Aorta (tissue), 5 donors: ENCODE results near the gene PITPNM2. TPM values are rescaled to one million over a fixed set of nuclear protein-coding genes. Genes with fewer than 3 reads are reported as not detected.
A peak's percentile ranks its signal among the peaks of the same experiment; 100 is the strongest.

Experiments
- ATAC-seq: fragments of 200-7000 bp; cut with Tn5 transposase; one replicate; pipeline ENCODE4 v1.9.1; 2022; ENCODE audit warnings: moderate library complexity; ENCODE audit not compliant: low FRiP score
- DNase-seq, 2 donors: peaks; one replicate each; pipeline ENCODE4 v3.0.0-alpha.2; 2020
- H3K27ac ChIP-seq, 2 donors: one replicate each; pipeline ENCODE4 v1.5.1; 2013; ENCODE audit warnings: low read length in 2 of 2, mild to moderate bottlenecking in 2 of 2, moderate library complexity in 2 of 2, control low read depth in 1 of 2, inconsistent platforms in 1 of 2, low read depth in 1 of 2
- H3K27me3 ChIP-seq, 2 donors: one replicate each; pipeline ENCODE4 v1.6.1; 2013; ENCODE audit warnings: control low read depth in 1 of 2, low read length in 1 of 2, mild to moderate bottlenecking in 1 of 2, moderate library complexity in 1 of 2; ENCODE audit not compliant: insufficient read depth in 2 of 2, control insufficient read depth in 1 of 2
- H3K36me3 ChIP-seq, 2 donors: one replicate each; pipeline ENCODE4 v1.6.1; 2013; ENCODE audit warnings: control low read depth in 1 of 2, low read length in 1 of 2, mild to moderate bottlenecking in 1 of 2; ENCODE audit not compliant: insufficient read depth in 2 of 2, control insufficient read depth in 1 of 2
- H3K4me1 ChIP-seq, 2 donors: one replicate each; pipeline ENCODE4 v1.6.1; 2013; ENCODE audit warnings: low read length in 2 of 2, control low read depth in 1 of 2, mild to moderate bottlenecking in 1 of 2, moderate library complexity in 1 of 2; ENCODE audit not compliant: insufficient read depth in 2 of 2, control insufficient read depth in 1 of 2
- H3K4me3 ChIP-seq, 2 donors: one replicate each; pipeline ENCODE4 v1.5.1; 2013; ENCODE audit warnings: low read length in 2 of 2, control low read depth in 1 of 2, mild to moderate bottlenecking in 1 of 2
- H3K9me3 ChIP-seq: one replicate; pipeline ENCODE4 v1.6.1; 2013; ENCODE audit warnings: mild to moderate bottlenecking, low read length; ENCODE audit not compliant: control insufficient read depth
- WGBS, 2 donors: extraction: QIAGEN DNeasy Blood & Tissue Kit; methylation state at CpG; one replicate each; pipeline ENCODE4 v1.1.7; 2013; 5-methylcytosine and 5-hydroxymethylcytosine counted together
- intact Hi-C, 2 donors: fragments of 100-400 bp; cut with DNase I; formaldehyde crosslinking; loops; one replicate each; pipeline versions ENCODE4 v1.14.2 to v1.15.0; 2022
- polyA plus RNA-seq, 2 donors: library from polyadenylated mRNA; stranded (reverse); fragments of 200-250 nt; gene quantifications; one replicate each; pipeline ENCODE4 v1.2.3, GENCODE V29; 2013
- total RNA-seq, 2 donors: library from RNA; stranded (reverse); fragmentation: NEBNext Ultra II Directional; extraction: Animal tissue kit (Norgen Biotek cat#: 25700); gene quantifications; one replicate each; pipeline ENCODE4 v1.2.1, GENCODE V29; 2021
- donor health status: healthy with polysubstance abuse.
- donor health status: Bipolar disorder and iron deficiency.
- donor health status: DM: no; HTN: no; CAD: no.
- donor health status: DM: no; HTN: no; CAD: no.
- donor health status: DM: yes; HTN: yes; CAD: no.

The PITPNM2 gene
- total and polyA plus RNA-seq, 4 donors: 1.1 to 32.4 (median 11.7) TPM

DNA sequence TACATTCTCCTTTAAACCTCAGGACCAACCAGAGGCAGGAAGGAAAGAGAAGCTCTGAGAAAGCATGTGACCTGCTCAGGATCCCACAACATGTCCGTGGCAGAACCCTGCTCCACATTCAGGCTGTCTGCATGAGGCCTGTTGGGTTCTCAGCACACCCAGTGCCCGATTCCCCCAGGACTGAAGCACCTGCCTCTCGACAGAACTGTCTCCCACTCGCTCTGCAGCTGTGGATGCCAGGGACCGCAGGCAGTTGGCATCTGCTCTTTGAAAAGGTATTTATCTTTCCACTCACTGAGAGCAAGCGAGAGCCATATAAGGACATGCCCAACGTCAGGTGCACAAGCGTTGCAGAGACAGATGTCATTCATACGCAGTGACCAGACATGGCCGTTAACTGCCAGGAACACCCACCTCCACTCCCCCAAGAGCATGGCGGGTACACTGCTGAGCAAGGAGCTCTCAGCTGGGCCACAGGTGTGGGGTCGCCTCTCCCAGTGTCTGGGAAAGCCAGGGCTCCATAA is 18.9 kb downstream of the PITPNM2 start:
- intact Hi-C loops: no loop called here
- no peaks in the 10 kb centered on the region for H3K36me3 ChIP-seq
- H3K4me1 ChIP-seq: no peaks in the 10 kb centered on the region
- WGBS, 2 donors: 83 to 85% methylated on average over 12 of the region's 12 CpGs
- DNase-seq (no peak), ATAC-seq (no peak)
- H3K9me3 ChIP-seq: no peaks in the 10 kb centered on the region
- no peak overlapping the region for H3K27ac ChIP-seq
- no peak overlapping the region for H3K4me3 ChIP-seq
- H3K27me3 ChIP-seq: no peaks in the 10 kb centered on the region

DNA sequence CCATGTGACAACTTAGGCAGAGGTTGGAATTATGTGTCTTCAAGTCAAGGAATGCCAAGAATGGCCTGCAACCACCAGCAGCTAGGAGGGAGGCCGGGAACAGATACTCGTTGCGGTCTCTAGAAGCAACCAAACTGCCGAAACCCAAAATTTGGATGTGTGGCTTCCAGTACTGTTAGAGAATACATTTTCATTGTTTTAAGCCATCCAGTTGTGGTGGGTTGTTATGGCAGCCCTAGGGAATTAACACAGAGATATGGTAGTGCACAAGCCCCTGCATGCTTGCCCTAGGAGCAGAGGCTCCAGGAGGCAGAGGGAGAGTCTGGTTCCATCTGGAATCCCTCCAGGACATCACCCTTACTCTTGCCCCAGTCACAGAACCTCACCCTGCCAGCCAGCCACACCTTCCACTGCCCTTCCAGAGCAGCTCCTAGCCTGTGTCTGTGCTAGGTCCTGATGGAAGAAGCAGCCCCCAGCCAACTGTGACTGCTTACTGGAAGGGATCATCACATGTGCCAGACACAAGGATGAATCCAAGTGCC is 19.5 kb downstream of the PITPNM2 start:
- no peaks in the 10 kb centered on the region for H3K4me1 ChIP-seq
- H3K27me3 ChIP-seq: no peaks in the 10 kb centered on the region
- intact Hi-C loops: no loop called here
- H3K9me3 ChIP-seq: no peaks in the 10 kb centered on the region
- no peaks in the 10 kb centered on the region for H3K36me3 ChIP-seq
- 92 to 95% methylated on average over 4 of the region's 4 CpGs for WGBS, 2 donors
- H3K4me3 ChIP-seq: no peak overlapping the region
- ATAC-seq: no peak
- H3K27ac ChIP-seq: no peak overlapping the region
- DNase-seq: no peak

DNA sequence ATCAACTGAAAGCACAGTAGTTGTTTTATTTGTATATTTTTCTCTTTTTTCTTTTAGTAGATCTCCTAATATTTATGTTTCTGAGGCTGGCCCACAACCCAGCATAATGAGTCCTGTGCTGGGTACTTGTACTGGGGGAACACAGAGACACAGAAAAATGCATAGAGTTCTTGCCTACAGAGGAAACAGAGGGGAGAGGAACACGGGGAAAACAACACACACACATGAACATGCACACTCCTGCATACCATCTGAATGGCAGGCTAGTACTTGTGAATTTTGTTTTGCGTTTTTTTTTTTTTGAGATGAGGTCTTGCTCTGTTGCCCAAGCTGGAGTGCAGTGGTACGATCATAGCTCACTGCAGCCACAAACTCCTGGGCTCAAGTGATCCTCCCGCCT is 21.3 kb downstream of the PITPNM2 start:
- H3K9me3 ChIP-seq: no peaks in the 10 kb centered on the region
- WGBS, 2 donors: 88 to 90% methylated on average over 4 of the region's 4 CpGs
- intact Hi-C loops: no loop called here

DNA sequence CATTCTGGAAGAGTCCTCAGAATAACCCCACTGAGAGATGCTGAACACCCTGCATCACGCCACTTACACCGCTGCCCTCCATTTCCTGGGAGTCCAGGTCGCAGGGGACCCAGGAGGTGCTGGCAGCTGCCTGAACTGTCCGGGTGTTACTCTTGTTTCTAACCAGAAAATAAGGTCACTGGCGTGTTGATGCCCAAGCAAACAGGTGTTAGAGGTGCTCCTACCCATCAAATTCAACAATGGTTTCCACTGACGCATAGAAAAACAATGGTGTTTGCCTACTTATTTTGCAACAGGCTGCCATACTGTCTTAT is 23.8 kb downstream of the PITPNM2 start:
- ATAC-seq (no peak), DNase-seq (no peak)
- 95 to 96% methylated on average over 6 of the region's 6 CpGs for WGBS, 2 donors
- Histone ChIP-seq H3K27me3 (no peaks in the 10 kb centered on the region), H3K36me3 (no peaks in the 10 kb centered on the region), H3K4me3 (no peak overlapping the region), H3K4me1 (no peaks in the 10 kb centered on the region), H3K27ac (no peak overlapping the region), H3K9me3 (no peaks in the 10 kb centered on the region)
- intact Hi-C loops: no loop called here

More for the DNA sequence above, 21.3 kb downstream of the PITPNM2 start:
- H3K4me3 ChIP-seq: no peak overlapping the region
- no peak for ATAC-seq
- H3K36me3 ChIP-seq: no peaks in the 10 kb centered on the region
- no peaks in the 10 kb centered on the region for H3K4me1 ChIP-seq
- no peak overlapping the region for H3K27ac ChIP-seq
- DNase-seq: no peak
- H3K27me3 ChIP-seq: no peaks in the 10 kb centered on the region

DNA sequence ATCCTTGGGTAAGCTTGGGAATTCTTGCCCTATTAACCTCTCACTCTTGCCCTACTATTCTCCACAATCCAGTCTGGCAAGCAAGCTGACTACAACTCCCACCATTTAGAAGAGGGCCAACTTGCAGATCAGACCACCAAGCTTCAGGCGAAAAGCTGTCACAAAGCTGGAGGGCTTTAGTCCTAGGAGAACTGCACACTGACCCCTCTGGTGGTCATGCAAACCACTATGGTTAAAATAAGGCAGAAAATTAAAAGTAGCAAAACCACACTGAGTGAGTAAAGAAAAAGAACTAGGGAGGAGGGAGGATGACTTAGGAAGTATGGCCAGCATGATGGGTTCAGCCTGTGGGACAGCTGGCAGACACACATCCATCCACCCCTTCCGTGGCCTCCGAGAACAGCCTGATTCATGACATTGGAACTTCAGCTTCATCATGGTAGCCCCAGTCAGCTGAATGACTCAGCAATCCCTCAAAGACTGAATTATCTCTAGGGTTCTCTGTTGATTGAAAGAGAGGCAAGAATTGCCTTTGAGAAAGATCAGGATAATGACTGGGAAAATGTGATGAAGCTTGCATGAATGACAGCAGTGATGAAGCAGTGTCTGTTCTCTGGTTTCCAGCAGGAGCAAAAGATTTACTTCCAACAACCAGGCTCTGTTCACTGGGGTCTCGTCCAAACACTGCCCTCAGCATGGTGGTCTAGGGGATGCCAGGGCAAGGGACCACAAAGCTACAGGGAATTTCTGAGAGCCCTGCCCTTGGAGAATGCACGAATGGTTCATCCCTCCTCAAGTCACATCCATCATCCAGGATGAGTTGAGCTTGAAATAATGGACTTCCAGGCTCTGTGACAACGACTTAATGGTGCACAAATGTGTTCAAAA is 24.4 kb downstream of the PITPNM2 start:
- ATAC-seq (peak; percentile 79), DNase-seq (peak in 1 of 2 donors; percentile 71)
- Histone ChIP-seq H3K9me3 (no peaks in the 10 kb centered on the region), H3K27me3 (no peaks in the 10 kb centered on the region), H3K36me3 (no peaks in the 10 kb centered on the region), H3K4me3 (no peak overlapping the region), H3K4me1 (no peaks in the 10 kb centered on the region), H3K27ac (no peak overlapping the region)
- intact Hi-C loops: no loop called here
- 57 to 59% methylated on average over 6 of the region's 6 CpGs for WGBS, 2 donors

DNA sequence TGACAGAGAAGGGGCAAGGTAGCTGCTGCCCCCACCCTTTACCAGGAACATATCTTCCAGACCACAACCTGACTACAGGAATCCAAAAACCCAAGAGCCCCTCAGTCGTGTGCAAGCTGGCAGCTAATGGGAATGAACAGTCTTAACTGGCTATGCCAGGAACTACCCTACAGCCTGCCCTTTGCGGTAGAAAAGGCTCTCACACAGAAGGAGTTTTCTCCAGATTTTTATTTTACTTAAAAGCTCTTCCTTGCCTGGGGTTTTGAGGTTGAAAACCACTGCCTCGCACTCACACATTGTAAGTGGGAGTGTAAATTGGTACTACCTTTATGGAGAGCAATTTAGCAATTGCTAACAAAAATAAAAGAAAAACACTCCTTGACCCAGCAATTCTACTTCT is 28.3 kb downstream of the PITPNM2 start:
- Histone ChIP-seq H3K27me3 (no peaks in the 10 kb centered on the region), H3K9me3 (no peaks in the 10 kb centered on the region), H3K4me3 (no peak overlapping the region), H3K4me1 (no peaks in the 10 kb centered on the region), H3K27ac (no peak overlapping the region), H3K36me3 (no peaks in the 10 kb centered on the region)
- ATAC-seq (no peak), DNase-seq (no peak)
- intact Hi-C loops: no loop called here
- WGBS, 2 donors: 88 to 96% methylated on average over 3 of the region's 3 CpGs

DNA sequence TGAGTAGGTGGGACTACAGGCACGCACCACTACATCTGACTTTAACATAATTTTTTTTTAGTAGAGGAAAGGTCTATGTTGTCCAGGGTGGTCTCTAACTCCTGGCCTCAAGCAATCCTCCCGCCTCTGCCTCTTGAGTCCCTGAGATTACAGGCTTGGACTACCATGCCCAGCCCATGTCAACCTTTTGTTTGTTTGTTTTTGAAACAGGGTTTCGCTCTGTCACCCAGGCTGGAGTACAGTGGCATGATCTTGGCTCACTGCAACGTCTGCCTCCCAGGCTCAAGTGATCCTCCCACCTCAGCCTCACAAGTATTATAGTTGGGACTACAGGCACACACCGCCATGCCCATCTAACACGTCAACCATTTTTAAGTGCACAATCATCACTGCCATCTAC is 29.2 kb downstream of the PITPNM2 start:
- H3K9me3 ChIP-seq: no peaks in the 10 kb centered on the region
- DNase-seq (no peak), ATAC-seq (no peak)
- no peaks in the 10 kb centered on the region for H3K36me3 ChIP-seq
- H3K4me1 ChIP-seq: no peaks in the 10 kb centered on the region
- intact Hi-C loops: no loop called here
- H3K27ac ChIP-seq: no peak overlapping the region
- H3K27me3 ChIP-seq: no peaks in the 10 kb centered on the region
- H3K4me3 ChIP-seq: no peak overlapping the region
- WGBS, 2 donors: 92% methylated on average over 6 of the region's 6 CpGs

DNA sequence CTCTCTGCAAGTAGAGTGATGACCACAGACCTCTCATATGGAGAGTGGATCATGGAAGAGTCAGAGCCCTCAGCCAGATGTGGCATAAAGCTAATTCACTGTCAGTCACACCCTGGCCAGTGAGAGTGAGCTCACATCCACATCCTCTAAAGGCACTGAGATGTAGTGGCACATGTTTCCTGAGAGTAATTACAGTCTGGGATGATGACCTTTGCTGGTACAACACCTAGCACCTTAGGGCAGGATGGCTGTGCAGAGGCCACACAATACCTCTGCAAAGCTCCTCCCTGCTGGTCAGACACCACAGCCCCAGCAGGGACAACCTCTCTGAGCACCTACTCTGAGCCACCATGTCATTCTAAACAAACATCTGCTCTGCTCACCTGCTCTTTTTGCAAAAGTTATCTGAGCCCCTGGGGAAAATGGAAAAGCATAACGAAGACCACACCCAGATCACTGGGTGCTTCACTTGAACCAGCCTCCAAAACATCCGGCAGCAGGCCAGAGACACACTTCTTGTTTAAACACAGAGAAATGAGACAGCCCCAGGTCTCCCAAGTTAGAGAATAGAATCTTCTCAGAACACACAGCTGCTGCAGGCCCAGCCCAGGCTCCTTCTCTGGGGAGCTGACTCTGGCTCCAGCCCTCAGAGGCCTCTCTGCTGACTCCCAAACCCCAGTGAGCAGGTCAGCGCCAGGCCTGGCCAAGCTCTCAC is 30.3 kb downstream of the PITPNM2 start:
- 79 to 95% methylated on average over 3 of the region's 3 CpGs for WGBS, 2 donors
- H3K4me3 ChIP-seq: no peak overlapping the region
- no peak overlapping the region for H3K27ac ChIP-seq
- no peaks in the 10 kb centered on the region for H3K36me3 ChIP-seq
- H3K9me3 ChIP-seq: no peaks in the 10 kb centered on the region
- H3K27me3 ChIP-seq: no peaks in the 10 kb centered on the region
- no peak for DNase-seq
- peaks cover 0 to 3% of the 10 kb centered on the region in 2 donors for H3K4me1 ChIP-seq
- no peak for ATAC-seq
- intact Hi-C loops: no loop called here
